Rectal smooth muscle tissue (tissue), 1 donor: ENCODE data around the gene WASF2.

ENCODE experiments used
- H3K27ac ChIP-seq: one replicate; pipeline ENCODE4 v1.7.0; 2013; ENCODE audit warnings: low read depth, low read length, inconsistent platforms
- H3K27me3 ChIP-seq: one replicate; pipeline ENCODE4 v1.7.0; 2013; ENCODE audit warnings: low read length; ENCODE audit not compliant: control insufficient read depth, insufficient read depth
- H3K36me3 ChIP-seq: one replicate; pipeline ENCODE4 v1.7.0; 2013; ENCODE audit warnings: low read length; ENCODE audit not compliant: control insufficient read depth, insufficient read depth
- H3K4me1 ChIP-seq: one replicate; pipeline ENCODE4 v1.7.0; 2013; ENCODE audit warnings: low read length; ENCODE audit not compliant: control insufficient read depth, insufficient read depth
- H3K4me3 ChIP-seq: one replicate; pipeline ENCODE4 v1.7.0; 2013; ENCODE audit warnings: low read length
- H3K9ac ChIP-seq: one replicate; pipeline ENCODE4 v1.7.0; 2013; ENCODE audit warnings: low read length

Gene WASF2

DNA sequence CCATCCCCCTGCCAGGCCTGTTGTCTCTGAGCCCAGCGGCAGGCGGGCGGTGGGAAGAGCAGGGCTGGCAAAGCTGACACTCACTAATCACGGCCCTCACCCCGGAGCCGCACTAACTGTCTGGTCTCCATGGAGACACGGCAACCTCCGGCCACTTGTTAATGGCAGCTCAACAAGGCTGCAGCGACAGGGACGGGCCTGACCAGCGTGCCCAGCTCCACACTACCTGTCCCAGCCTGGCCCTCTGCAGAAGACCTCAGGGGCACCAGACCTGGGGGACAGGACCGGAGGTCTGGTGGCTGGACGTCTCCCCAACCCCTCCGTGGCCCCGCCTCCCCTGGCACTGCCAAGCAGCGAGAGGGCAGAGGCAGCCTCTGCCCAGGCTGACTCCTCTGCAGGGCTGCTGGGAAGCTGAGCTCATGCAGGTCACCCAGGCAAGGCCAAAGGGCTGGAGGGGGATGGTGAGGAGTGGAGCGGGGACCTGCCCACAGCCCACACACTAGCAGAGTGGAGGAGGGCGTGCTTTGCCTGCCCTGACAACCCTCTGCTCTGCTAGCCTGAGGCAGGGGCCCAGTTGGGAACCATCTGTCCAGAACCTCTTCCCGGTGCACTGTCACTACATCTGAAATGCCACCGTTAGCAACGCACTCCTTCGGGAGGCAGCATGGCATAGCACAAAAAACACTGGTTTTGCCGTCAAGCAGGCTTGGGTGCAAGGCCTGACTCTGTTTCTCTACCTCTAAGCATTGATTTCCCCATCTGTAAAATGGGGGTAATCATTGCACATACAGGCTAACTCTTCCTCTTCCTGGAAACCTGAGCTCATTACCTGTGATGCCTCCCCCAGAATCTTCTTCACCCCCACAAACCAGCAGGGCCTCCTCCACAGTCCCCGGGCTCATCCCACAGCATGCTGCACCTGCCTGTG lies 29.6 kb upstream of the WASF2 start:
- H3K4me3 ChIP-seq: no peak overlapping the region
- H3K27ac ChIP-seq: peak overlapping the region; percentile 48
- H3K36me3 ChIP-seq: no peaks in the 10 kb centered on the region
- no peak overlapping the region for H3K9ac ChIP-seq
- H3K27me3 ChIP-seq: no peaks in the 10 kb centered on the region
- H3K4me1 ChIP-seq: peaks cover 40% of the 10 kb centered on the region

GRCh38 chr1:27518808-27519207 lies 28.8 kb upstream of the WASF2 start:
- no peaks in the 10 kb centered on the region for H3K27me3 ChIP-seq
- no peak overlapping the region for H3K9ac ChIP-seq
- peaks cover 33% of the 10 kb centered on the region for H3K4me1 ChIP-seq
- H3K27ac ChIP-seq: no peak overlapping the region
- no peak overlapping the region for H3K4me3 ChIP-seq
- no peaks in the 10 kb centered on the region for H3K36me3 ChIP-seq

- H3K9ac ChIP-seq: no peak overlapping the region
- H3K36me3 ChIP-seq: no peaks in the 10 kb centered on the region
- H3K4me1 ChIP-seq: peaks cover 26% of the 10 kb centered on the region
- no peak overlapping the region for H3K4me3 ChIP-seq
- no peaks in the 10 kb centered on the region for H3K27me3 ChIP-seq
- H3K27ac ChIP-seq: no peak overlapping the region
Observed at GRCh38 chr1:27517907-27518718, 28.1 kb upstream of the WASF2 start.

- no peaks in the 10 kb centered on the region for H3K27me3 ChIP-seq
- H3K9ac ChIP-seq: no peak overlapping the region
- H3K27ac ChIP-seq: no peak overlapping the region
- H3K4me3 ChIP-seq: no peak overlapping the region
- peaks cover 18% of the 10 kb centered on the region for H3K4me1 ChIP-seq
- H3K36me3 ChIP-seq: no peaks in the 10 kb centered on the region
Observed at GRCh38 chr1:27517301-27517700, 27.3 kb upstream of the WASF2 start.

DNA sequence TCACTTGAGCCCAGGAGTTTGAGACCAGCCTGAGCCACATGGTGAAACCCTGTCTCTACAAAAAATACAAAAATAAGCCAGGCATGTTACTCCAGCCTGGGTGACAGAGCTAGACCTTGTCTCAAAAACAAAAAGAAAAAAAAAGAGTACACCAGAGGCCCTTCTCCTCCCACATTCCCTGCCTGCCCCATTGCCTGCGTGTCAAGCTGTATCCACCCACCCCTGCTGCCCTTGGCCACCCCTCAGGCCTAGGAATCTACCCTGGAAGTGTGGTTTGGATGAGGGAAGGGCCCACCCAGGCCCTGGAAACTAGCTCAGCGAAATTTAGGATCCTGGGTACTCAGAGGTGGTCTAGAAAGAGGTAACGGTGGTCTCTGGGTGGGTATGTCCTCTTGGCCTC lies 25.7 kb upstream of the WASF2 start:
- H3K4me1 ChIP-seq: peaks cover 4% of the 10 kb centered on the region
- no peaks in the 10 kb centered on the region for H3K36me3 ChIP-seq
- no peak overlapping the region for H3K27ac ChIP-seq
- H3K27me3 ChIP-seq: no peaks in the 10 kb centered on the region
- H3K4me3 ChIP-seq: no peak overlapping the region
- H3K9ac ChIP-seq: no peak overlapping the region

GRCh38 chr1:27513958-27514357 lies 24.0 kb upstream of the WASF2 start:
- Histone ChIP-seq H3K36me3 (no peaks in the 10 kb centered on the region), H3K9ac (no peak overlapping the region), H3K4me1 (no peaks in the 10 kb centered on the region), H3K27me3 (no peaks in the 10 kb centered on the region), H3K4me3 (no peak overlapping the region), H3K27ac (no peak overlapping the region)

DNA sequence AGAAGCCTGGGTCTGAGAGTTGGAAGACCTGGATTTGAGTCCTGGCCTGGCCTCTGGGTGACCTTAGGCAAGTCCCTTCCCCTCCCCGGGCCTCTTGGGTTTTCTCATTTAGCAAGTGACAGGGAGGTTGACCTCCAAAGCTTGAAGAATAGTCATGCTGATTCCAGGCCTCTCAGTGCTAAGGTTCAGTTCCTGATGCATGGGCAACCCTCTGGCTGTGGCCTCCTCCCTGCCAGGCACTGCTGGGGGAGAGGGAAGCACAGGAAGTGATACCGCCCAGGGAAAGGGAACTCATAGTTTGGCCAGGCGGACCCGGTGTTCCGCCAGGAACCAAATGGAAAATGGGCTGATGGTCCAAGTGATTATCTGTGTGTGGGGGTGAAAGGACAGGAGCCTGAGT lies 23.6 kb upstream of the WASF2 start:
- Histone ChIP-seq H3K4me1 (no peaks in the 10 kb centered on the region), H3K27ac (no peak overlapping the region)

DNA sequence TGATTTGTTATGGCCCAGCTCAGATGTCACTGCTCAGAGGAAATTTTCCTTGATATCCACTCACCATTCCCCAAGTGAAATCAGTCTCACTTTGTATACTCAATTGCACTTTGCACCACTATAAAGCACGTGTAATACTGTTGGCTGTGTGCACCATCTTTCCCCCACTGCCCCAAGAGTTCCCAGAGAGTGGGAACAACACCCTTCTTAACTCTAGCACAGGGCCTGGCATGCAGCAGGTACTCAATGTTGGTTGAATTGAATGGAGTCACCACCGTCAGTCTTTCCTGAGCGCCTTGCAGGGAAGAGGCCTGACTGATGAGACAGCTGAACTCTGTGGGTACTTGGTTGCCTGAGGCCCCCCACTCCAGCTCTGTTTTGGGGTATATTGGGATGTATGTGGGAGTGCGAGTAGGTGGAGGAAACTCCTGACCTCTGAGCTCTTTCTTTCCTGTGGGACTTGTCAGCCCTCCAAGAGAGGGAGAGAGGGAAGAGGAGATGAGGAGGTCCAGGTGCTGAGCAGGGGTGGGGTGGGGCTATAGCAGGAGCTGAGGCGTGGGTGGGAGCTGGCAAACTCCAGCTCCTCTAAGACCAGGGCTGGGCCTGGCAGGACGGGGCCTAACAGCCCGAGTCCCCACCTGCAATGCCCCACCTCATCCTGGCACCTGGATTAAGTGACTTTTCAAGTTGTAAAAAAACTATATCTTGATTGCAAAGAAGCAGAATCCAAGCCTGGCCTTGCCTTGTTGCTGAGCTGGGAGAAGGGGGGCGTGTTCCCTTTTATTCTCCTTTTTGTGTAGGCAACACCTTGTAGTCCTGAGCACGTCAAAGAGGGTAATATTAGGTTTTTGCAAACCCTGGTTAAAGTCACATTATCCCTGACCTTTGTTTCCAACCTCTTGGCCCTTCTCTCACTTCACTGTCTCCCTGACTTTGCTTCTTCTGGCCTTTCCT lies 19.4 kb upstream of the WASF2 start:
- Histone ChIP-seq H3K9ac (no peak overlapping the region), H3K27ac (no peak overlapping the region), H3K4me1 (peaks cover 12% of the 10 kb centered on the region), H3K27me3 (no peaks in the 10 kb centered on the region), H3K36me3 (no peaks in the 10 kb centered on the region), H3K4me3 (no peak overlapping the region)

More for the DNA sequence above, 23.6 kb upstream of the WASF2 start:
- Histone ChIP-seq H3K9ac (no peak overlapping the region), H3K36me3 (no peaks in the 10 kb centered on the region), H3K27me3 (no peaks in the 10 kb centered on the region), H3K4me3 (no peak overlapping the region)

GRCh38 chr1:27507960-27508665 lies 18.1 kb upstream of the WASF2 start:
- no peak overlapping the region for H3K4me3 ChIP-seq
- H3K27ac ChIP-seq: no peak overlapping the region
- H3K27me3 ChIP-seq: no peaks in the 10 kb centered on the region
- no peak overlapping the region for H3K9ac ChIP-seq
- H3K4me1 ChIP-seq: peaks cover 19% of the 10 kb centered on the region
- no peaks in the 10 kb centered on the region for H3K36me3 ChIP-seq

- Histone ChIP-seq H3K27me3 (no peaks in the 10 kb centered on the region), H3K27ac (no peak overlapping the region), H3K9ac (no peak overlapping the region), H3K36me3 (no peaks in the 10 kb centered on the region), H3K4me1 (peaks cover 19% of the 10 kb centered on the region), H3K4me3 (no peak overlapping the region)
Observed at GRCh38 chr1:27506703-27507102, 16.7 kb upstream of the WASF2 start.

DNA sequence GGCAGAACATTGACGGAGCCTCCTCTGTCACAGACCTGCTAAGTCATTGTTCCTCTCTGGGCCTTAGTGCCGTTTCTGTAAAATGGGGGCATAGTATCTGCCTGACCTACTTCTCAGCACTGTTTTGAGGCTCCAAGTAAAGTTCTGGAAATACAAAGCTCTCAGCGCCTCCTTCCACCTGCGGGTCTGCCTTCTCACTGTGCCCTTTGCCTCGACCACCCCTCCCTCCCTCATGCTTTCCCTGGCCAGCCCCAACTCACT lies 15.4 kb upstream of the WASF2 start:
- H3K4me1 ChIP-seq: peaks cover 19% of the 10 kb centered on the region

More for the DNA sequence above, 15.4 kb upstream of the WASF2 start:
- Histone ChIP-seq H3K4me3 (no peak overlapping the region), H3K36me3 (no peaks in the 10 kb centered on the region), H3K27ac (peak overlapping the region; percentile 97), H3K9ac (no peak overlapping the region), H3K27me3 (no peaks in the 10 kb centered on the region)
